Fibroblast of the aortic adventitia (primary cell): Measurements from ENCODE around the gene ANKRD40. TPM values are rescaled to one million over a fixed set of nuclear protein-coding genes. Genes with fewer than 3 reads are reported as not detected.

ENCODE experiments used
- DNase-seq: peaks from one replicate; pipeline ENCODE4 v3.0.0-alpha.2; 2010; ENCODE audit warnings: low read depth
- H3K4me3 ChIP-seq: 2 replicates; pipeline ENCODE4 v1.5.1; 2011; ENCODE audit warnings: low read depth, mild to moderate bottlenecking, control low read depth, low read length, moderate library complexity
- CTCF ChIP-seq: IDR thresholded peaks from 2 replicates; pipeline ENCODE4 v1.5.1; 2011; ENCODE audit warnings: mild to moderate bottlenecking, low read length, control low read depth, inconsistent platforms; ENCODE audit not compliant: insufficient read depth
- total RNA-seq: library from RNA; depleted of rRNA; stranded (reverse); fragments of >200 nt; gene quantifications from 2 replicates; pipeline ENCODE4 v1.2.3, GENCODE V29; 2012; ENCODE audit warnings: low replicate concordance

ANKRD40 gene
- total RNA-seq, 1 donor, result 51.6 TPM

GRCh38 chr17:50668025-50668837 is 39.5 kb downstream of the ANKRD40 start:
- no peak overlapping the region for H3K4me3 ChIP-seq
- no peak for TF ChIP-seq CTCF
- peak; percentile 35 for DNase-seq

- no peak for DNase-seq
- H3K4me3 ChIP-seq, result no peak overlapping the region
- TF ChIP-seq CTCF, result no peak
These were observed 40.3 kb downstream of the ANKRD40 start for GRCh38 chr17:50667259-50668024.

- no peak for DNase-seq
- no peak for TF ChIP-seq CTCF
- H3K4me3 ChIP-seq, result no peak overlapping the region
These were observed 41.4 kb downstream of the ANKRD40 start for GRCh38 chr17:50666316-50666715.

- no peak for TF ChIP-seq CTCF
- H3K4me3 ChIP-seq, result no peak overlapping the region
- DNase-seq, result no peak
These were observed 41.9 kb downstream of the ANKRD40 start for GRCh38 chr17:50665838-50666237.

GRCh38 chr17:50664788-50665458 is 42.8 kb downstream of the ANKRD40 start:
- DNase-seq, result no peak
- no peak for TF ChIP-seq CTCF
- H3K4me3 ChIP-seq, result no peak overlapping the region

GRCh38 chr17:50663812-50664374 is 43.8 kb downstream of the ANKRD40 start:
- H3K4me3 ChIP-seq, result no peak overlapping the region
- TF ChIP-seq CTCF, result no peak
- DNase-seq, result no peak
